Measurements from ENCODE around the gene ANO2.
A peak's percentile ranks its signal among the peaks of the same experiment; 100 is the strongest.

ANO2 gene

DNA sequence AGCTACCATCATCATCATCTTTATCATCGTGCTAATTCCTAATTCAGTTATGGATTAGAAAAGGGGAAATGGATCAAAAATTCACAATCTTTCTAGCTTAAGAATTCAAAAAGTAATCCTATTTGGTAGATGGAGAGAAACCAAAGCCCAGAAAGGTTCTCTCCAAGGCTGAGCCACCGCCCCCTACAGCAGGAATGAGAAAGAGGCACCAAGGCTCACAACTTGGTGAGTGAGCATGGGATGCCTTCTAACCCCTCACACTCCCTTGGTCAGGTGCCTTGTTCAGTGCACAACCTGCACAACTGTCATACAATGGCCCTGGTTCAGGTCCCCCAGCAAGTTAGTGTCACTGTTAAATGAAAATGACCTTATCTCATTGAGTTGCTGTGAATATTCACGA is 171.5 kb downstream of the ANO2 start:
- no peak for DNase-seq

DNA sequence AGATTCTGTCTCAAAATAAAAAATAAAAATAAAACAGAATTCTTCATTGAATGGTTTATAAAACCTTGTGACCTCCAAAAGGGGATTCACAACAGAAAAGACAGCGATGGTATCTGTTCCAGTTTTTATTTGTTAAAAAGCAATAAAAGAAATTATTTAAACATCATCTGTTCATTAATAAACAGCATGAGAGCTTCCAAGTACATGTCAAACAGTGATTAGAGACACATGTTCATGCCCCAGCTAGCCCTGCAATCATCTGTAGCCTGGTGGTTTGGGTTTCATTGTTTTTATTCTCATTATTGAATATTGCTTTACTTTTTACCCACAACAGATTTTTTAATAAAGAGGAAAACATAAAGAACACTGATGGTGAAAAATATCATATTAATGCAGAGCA is 173.3 kb downstream of the ANO2 start:
- DNase-seq = no peak

DNA sequence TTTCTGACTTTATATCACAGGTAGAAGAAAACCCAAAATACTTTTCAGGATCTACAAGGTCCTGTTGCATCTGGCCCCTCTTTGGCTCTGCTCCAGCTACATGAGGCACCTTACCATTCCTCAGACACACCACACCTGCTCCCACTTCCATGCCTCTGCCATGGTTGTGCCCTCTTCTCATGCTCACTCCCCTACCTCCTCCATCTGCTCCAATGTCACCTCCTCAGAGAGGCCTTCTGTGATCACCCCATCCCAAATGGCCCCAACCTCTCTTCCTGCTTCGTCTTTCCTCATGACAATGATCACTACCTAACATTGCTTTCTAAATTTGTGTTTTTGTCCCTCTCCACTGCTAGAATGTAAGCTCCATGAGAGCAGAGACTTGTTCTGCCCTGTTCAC is 174.3 kb downstream of the ANO2 start:
- no peak for DNase-seq

DNA sequence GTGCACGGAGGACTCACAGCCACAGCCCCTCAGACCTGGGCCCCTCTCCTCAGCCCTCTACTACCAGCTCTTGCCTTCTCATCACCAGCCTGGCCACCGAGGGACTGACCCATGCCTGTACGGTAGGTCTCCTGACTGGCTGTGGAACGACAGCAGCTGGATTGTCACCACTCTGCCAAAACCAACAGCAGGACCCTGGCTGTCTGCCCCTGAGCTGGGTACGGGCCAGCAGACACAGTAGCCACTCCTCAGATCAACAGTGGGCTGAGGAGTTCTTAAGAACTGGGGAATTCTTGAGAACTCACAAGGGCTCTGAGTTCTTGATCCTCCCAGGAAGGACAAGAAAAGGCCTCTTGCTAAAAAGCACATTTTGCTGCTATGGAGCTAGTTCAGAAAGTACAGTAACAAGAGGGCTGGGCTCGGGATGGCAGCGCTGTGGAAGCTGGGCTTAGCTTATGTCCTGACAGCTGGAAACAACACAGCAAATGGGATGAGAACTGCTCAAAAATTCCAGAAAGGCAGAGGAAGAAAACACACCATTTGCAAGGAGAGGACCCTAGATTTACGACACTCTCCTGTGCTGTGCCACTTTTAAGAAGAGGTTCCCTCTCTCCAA is 176.4 kb downstream of the ANO2 start:
- DNase-seq = no peak

DNA sequence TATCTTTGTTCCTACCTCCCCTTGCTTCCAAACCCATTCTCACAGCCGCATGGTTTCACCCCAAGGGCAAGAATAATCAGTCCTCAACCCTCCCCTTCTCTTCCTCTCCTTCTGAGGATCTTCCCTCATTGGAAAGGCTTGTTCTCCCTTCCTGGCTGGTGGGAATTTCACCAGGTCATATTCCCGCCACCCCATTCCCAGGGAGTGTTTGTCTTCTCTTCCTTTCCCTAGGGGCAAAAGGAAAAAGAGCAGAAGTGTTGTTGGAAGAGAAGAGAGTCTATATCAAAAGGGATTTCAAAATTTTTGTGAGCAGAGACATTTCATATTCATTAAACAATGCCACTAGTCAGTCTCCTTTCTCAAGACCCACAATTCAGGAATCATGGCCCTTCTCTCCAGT is 176.9 kb downstream of the ANO2 start:
- no peak for DNase-seq

DNA sequence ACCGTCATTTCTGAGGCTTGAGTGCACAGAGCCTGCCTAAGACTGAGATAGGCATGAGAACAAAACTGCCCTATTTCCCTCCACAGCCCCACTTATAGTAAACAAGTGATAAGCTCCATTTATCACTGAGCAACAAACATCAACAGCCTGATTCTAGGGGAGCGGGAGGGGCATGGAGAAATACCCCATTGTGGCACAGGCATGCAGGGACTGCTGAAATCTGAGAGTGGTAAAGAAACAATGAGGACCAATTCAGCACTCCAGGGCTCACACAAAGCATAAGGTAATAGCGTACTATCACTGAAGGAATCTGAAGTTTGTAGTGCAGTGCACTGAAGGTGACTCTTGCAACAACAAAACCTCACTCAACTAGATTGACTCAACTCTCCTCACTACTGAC is 186.7 kb downstream of the ANO2 start:
- DNase-seq = no peak

DNA sequence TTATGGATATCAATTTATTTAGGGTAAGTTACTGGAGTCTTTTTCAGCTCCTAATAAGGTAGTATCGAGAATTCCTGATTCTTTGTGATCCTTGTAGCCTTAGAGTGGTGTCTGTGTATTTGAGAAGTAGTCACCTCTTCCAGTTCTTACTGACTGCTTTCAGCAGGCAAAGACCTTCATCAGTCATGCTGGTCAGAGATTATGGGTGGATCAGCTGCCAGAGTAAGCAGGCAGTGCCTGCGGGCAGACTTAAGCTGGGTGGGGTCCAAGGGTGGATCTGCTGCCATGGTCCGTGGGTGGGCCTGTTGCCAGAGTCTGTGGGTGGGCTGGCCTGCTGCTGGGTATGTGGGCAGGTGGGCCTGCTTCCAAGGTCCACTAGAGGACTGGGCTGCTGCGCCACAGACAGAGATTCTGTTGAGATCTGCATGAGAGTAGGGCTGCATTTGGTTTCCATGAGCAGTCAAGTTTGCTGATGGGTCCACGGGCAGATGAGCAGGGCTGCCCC is 188.7 kb downstream of the ANO2 start:
- DNase-seq = no peak

DNA sequence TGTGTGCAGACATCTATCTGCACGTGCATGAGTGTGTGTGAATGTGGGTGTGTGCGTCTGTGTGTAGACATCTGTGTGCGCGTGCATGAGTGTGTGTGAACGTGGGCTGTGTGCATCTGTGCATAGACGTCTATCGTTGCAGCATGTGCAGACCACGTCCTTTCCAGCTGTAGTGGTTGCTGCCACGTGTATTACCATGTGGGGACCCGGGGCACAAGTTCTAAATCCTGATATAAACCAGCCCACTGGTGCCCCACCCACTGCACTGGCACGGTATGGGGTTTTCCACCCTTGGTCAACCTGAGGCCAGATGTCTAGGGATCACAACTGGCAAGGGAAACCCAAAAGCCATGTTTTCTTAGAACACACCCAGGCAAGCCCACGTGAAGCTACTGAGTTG is 197.0 kb downstream of the ANO2 start:
- no peak for DNase-seq

DNA sequence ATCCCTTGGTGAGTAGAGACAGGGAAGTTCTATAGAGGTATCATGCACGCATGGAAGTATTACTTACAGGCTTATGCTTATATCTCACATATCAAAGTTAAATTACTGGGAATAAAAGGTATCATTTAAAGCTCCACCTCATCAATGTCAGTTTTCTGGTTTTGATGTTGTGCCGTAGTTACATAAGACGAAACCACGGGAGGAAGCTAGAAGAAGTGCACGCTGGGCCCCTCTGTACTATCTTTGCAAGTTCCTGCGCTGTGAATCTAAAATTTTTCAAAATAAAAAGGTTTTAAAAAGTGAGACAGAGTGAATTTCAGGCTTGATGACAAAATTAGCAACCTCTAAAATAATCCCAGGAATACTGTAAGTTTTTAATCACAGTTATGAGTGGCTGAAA is 198.1 kb downstream of the ANO2 start:
- no peak for DNase-seq

DNA sequence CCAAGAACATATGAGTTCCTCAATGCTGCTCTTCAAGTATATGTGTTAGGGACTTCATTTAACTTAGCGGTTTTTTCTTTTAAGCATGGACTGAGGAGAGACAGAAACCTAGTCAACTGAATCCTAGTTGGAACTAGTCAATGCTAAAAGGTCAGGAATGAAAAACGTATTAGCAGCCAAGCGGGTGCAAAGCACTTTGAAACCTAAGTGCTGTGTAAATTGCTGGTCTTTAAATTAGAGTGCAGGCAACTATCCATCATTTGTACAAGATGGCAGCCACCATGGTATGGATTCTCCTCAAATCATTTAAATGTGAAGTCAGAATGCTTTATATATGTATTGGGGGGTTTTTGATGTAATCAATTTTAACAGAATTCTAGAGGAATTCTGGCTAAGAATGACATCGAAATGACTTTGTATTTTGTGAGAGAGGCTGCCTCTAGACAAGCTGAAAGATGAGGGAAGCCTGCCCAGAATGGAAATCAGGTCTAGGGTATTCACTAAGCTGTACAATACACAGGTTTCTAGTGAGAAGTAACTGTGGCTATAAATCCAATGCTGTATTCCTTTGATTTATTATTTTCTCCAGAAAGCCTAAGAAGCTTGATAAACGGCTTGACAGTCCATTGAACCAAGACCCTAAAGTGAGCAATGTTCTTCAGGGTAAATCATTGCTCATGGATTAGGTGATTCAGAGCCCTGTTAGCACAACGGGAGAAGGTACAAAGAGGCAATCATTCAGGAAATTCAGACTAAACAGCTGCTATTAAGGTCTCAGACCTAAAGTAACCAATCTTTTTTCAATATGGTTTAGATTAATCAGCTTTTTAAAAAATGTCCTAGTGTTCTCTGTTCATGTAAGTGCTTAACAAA is 198.8 kb downstream of the ANO2 start:
- DNase-seq = no peak

DNA sequence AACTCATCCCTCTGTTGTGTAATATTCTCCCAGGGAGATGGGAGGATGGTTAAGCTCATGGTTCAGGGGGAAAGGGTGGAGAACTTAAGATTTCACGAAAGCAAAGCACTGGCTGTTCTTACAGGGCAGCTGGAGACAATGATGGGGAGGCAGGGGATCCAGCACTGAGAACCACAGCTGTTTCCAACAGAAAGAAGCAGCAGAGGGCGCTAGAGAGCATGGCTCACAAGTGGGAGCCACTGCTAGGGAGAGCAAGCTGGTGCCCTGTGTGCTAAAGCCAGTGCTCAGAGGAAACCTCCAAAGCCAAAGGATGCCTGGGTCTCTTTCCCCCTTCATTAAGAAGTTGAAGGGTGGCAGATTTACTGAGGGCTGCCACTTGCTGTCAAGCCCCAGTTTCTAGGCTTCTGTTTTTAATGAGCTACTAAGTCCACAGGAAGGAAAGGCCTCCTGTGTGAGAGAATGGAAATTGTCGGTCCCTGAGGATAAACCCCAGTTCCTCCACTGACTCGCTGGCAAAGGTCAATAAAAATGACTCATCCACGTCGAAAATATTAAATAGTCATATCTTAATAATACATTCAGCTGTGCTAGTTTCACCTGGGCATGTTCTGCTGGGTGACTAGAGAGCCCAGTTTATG is 199.7 kb downstream of the ANO2 start:
- peak; percentile 60 for DNase-seq

DNA sequence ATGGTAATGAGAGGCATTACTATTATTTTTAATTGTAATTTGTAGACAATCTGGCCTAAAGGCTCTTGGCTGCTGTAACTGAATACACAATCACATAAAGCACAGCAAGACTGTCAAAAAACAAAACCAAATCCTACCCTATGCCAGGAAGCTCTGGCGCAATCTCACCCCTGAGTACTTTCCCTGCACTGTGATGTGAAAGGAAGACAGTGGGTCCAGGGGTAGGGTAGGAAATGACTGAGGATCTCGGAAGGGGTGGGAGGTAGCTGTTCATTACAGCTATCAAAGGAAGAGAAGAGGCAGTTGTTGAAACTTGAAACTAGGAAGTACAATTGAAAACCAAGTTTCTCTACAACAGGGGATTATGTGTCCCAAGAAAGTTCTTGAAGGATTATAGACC is 202.8 kb downstream of the ANO2 start:
- no peak for DNase-seq

DNA sequence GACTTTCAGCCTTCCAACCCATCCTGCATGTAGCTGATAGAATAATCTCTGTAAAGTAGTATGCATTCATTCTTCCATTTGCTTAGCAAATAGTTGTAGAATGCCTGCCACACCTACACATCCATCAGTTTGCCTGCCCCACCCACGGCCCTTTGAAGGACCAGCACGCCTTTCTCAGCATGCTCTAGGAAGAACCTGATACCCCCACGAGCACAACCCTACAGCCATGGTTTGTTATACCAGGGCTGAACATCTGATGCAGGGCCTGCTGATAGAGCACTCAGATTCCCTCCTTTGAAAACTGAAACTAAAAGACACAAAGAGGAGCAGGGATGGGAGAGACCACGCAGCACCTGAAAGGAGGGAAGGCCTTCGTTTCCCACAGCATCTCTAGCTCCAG is 205.1 kb downstream of the ANO2 start:
- no peak for DNase-seq

DNA sequence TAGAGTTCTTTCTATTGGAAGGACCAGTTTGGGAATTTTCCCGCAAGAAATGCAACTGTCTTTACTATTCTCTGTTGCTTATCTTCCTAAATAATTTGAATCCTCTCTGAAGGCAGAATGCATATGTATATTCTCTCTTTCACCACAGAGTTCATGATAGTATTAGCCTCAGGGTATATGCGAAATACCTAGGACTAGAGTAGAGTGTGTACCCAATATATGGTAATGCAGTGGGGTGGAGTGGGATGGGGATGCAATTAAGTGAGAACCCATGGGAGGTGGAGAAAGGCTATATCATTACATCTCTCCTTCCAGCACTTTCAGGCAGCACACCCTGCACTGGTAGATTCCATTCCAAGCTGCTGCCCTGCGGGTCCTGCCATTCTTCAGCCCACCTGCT is 207.3 kb downstream of the ANO2 start:
- DNase-seq = no peak

DNA sequence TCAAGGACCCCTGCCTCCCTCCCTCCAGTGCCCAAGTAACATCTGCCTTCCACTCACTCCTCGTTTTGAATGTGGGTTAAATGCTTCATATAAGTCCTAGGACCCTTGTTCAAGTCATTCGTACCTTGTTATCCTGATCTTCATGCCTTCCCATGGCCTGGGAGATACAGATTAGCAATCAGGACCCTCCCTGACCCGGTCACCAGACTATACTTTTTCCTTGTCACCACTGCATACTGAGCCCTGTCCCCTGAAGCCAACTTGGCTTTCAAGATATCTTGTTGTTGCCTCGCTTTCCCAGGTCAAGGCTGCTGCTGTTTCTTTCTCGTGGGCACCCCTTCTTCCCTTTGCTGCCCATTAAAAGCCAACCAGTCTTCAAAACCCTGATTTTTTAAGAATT is 208.5 kb downstream of the ANO2 start:
- no peak for DNase-seq

DNA sequence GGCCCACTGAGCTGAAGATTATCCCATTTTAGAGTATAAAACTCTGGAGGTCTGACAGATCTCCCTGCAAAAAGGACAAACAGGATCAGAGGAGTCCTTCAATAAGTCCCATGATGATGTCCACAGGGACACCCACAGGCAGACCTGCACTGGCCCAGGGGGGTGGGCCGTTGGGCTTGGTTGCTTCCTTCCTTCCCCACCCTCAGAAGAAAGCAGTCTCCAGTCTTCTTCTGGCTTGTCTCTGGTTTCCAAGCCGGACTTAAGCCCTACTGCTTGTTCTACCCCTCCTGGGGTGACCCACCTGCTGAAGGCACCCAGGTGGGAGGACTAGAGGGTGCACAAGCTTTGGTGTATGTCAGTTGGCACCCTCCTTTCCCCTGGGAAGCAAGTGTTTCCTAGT is 209.0 kb downstream of the ANO2 start:
- no peak for DNase-seq

DNA sequence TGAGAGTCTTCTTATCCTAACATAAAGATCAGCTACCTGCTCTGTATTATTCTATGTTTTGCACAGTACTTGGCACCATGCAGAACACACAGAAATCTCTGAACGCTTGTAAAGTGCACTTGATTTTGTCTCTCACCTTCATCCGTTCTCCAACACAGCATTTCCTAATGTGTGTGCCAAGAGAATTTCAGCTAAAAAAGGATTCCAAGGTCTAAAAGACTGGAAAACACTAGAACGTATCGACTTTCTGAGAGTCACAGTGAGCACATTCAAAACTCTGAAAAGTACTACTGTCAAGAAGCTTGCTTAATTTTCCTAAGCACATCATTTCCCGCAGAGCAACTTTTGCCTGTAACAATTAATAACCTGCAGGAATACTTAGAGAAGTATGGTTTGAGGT is 211.1 kb downstream of the ANO2 start:
- DNase-seq = no peak

DNA sequence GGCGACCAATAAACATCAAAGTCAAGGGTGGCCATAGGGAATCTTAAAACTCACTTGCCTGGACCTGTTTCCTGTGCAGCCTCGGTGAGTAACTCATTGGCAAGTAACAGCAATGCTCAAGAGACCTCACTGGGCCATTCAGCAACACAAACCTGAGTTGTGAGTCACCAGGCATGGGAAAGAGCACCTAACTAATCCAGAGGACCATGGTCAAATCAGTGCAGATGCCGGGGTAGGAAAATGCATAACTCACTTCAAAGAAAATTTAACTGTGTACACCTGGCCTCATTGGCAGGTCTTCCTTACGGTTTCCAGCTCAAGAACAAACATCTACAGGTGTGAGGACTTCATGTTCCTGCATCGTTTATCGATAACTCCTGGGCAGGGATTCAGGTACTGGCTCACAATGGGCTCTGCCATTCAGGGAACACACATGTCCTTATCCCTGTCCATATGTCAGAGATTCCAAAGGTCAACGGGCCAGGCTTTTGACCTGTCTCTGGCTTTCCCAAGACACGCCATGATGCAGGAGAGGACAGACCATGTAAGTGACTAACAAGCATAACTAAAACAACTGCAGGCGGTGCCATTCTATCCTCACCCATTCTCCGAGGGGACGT is 211.8 kb downstream of the ANO2 start:
- DNase-seq = no peak

DNA sequence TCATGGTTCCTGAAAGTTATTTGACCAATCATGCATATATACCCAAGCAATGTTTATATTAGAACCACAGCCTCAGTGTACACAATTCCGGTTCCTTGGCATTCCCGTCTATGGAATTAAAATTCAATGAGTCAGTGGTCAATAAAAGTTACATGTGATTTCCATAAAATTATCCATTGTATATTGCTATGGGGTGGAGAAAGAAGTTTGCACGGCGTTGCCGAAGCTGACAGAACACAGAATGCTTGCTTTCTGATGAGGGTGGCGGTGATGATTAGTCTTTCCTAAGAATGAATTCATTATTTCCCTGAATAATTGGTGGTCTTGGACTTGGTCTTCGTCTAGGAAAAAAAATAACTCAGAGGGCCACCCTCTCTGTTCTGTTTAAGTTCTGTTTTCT is 214.1 kb downstream of the ANO2 start:
- no peak for DNase-seq

DNA sequence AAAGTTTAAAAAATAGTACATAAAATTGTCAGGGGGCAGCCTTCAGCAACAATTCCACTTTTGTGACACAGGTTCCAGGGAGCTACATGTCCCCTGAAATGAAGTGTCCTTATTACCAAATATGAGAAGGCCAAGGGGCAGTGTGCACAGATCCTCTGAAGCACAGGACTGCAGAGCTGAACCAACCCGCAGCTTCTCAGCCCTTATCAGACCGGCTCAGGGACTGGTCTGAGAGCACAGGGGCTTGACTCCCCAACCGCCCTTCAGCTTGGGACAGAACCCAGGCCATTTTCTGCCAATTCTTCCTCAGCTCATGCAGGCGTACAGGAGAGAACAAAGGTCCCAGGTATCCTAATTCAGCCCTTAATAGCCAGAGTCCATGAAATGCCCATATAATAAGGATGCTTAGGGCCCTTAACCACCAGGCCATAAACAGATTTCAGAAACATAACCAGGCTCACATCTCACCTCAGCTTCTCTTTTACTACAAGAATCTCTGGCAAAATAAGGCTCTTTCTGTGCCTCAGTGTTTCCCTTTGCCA is 221.3 kb downstream of the ANO2 start:
- no peak for DNase-seq

DNA sequence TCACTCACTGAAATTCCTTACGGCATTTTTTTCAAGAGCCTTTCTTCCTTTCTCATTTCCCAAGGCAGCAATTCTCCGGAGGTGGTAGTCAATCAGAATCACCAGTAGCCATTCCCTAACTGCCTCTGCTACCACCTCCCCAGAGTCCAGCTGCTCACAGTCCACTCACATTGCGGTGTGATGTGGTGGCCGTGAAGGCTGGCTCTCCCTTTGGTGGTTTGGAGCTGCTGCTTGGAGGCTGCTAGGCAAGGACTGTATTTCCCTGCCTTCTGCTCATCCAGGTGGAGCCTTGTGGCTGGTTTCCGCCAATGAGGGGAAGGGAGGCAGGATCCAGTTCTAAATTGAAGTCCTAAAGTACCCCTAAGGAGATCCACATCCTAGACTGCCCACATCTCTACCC is 222.0 kb downstream of the ANO2 start:
- no peak for DNase-seq

DNA sequence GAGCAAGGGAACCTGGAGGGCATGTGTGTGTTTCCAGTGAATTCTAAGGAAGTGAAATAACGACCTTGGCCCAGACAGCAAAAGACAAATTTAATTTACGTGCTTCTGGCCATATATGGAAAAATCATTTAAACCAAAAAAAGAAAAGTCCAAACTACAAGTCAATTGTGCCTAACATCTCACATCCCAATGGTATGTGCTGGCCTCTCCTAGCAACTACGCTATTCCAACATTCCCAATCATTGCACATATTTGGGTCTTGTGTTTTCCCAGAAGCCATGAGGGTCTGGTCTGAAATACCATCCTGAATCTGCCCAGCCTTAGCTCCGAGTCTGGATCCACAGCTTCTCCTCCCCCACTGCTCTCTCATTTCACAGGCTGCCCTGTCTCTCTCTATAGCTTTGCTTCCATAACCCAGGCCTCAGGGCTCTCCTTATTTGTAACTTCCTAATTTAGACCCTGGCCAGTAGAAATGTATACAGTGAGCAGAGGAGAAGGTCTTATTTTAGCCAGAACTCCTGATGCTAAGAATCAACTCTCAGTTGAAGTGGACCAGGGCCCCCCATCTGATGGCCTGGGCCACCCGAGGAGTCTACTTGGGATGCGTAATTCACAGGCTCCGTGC is 224.6 kb downstream of the ANO2 start:
- no peak for DNase-seq

DNA sequence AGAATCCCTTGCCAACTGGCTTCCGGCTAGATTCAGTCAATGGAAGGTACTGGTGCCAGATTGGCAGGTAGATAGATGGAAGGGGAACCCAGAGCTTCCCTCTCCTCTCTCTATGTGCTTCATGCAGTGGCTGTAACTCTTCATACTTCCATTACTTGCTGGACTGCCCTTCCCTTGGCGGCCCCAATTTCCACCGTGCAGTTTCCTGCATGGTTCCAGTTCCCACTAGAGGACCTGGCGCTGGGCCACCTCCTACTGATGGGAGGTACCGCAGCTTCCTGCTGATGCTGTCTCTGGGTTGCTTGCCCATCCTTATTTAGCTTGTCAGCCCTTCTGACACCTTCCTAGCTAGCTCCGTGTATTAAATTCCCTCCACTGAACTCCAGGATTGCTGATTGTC is 226.4 kb downstream of the ANO2 start:
- DNase-seq = no peak

Measured in NCI-H69 (cell line).